Measurements from ENCODE around the gene KLHL35.

DNA sequence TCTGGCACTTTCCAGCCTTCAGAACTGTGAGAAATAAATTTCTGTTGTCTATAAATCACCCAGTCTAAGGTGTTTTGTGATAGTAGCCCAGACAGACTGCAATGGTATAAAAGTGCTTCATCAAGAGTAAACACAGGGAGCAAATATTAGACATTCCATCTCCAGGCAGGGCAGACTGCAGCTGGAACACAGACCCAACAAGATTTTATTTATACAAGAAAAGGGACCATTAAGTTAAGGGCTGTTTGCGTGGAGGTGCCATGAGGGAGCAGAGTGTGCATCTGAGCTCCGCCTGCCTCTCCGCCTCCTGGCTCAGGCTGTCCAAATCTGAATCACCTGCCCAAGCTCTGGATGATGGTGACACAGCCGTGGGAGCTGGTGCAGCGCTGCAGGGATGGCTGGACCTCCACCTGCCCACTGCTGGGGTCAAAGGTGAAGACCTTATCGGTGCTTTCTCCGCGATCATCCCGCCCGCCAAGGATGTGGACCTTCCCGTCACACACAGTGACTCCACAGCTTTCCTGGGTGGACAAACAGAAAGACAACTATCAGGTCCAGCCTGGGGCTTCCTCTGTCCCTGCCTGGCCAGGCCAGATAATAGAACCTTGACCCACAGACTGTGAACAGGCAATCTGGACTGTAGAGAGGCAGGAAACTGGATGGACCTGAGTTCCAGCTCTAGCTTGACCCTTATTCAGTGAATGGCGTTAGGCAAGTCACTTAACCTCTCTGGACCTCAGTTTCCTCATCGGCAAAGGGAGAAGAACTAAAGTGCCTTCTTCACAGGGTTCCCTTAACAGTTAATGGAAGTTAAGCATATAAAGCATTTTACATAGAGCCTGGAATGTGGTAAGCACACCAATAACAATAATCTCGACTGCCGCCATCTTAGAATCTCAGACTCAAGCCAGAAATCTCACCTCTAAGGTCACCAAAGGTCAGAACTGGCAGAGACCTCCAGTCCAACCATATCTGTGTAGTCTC is 10.5 kb downstream of the KLHL35 start:
- TF ChIP-seq CTCF (IDR thresholded peaks at IDR 0.05) (no peak), POLR2A (IDR thresholded peaks at IDR 0.05) (no peak), POLR2AphosphoS5 (IDR thresholded peaks at IDR 0.05) (no peak)
